DMS53 treated with DMSO at 0.1 percent for 48 hours (cell line): Measurements from ENCODE around the gene HOXD3.

Experiments used
- DNase-seq: peaks from one replicate; lab custom pipeline; 2025; ENCODE audit not compliant: unreplicated experiment; lab: John Stamatoyannopoulos, UW

Gene HOXD3

GRCh38 chr2:176161825-176162626 is 4.9 kb downstream of the HOXD3 start:
- DNase-seq = no peak

GRCh38 chr2:176162911-176163671 is 6.0 kb downstream of the HOXD3 start:
- no peak for DNase-seq

GRCh38 chr2:176163672-176164056 is 6.6 kb downstream of the HOXD3 start:
- DNase-seq = no peak

- no peak for DNase-seq
These were observed 7.1 kb downstream of the HOXD3 start for GRCh38 chr2:176164201-176164600.

GRCh38 chr2:176164611-176165369 is 7.7 kb downstream of the HOXD3 start:
- no peak for DNase-seq

GRCh38 chr2:176165370-176166050 is 8.4 kb downstream of the HOXD3 start:
- DNase-seq = no peak

GRCh38 chr2:176166272-176166671 is 9.2 kb downstream of the HOXD3 start:
- DNase-seq = no peak

- DNase-seq = no peak
These were observed 10.3 kb downstream of the HOXD3 start for GRCh38 chr2:176167398-176167797.

GRCh38 chr2:176169181-176169580 is 12.1 kb downstream of the HOXD3 start:
- no peak for DNase-seq

- DNase-seq = no peak
These were observed 12.6 kb downstream of the HOXD3 start for GRCh38 chr2:176169711-176170110.

GRCh38 chr2:176170602-176171305 is 13.6 kb downstream of the HOXD3 start:
- DNase-seq = no peak

GRCh38 chr2:176171351-176172006 is 14.4 kb downstream of the HOXD3 start:
- DNase-seq = no peak

GRCh38 chr2:176172007-176172894 is 15.1 kb downstream of the HOXD3 start:
- no peak for DNase-seq

GRCh38 chr2:176172895-176173566 is 15.9 kb downstream of the HOXD3 start:
- no peak for DNase-seq

- no peak for DNase-seq
These were observed 16.7 kb downstream of the HOXD3 start for GRCh38 chr2:176173567-176174381.

GRCh38 chr2:176174382-176174823 is 17.3 kb downstream of the HOXD3 start:
- DNase-seq = peak; percentile 53
